ENCODE measurements around the gene SPDEF. TPM values are rescaled to one million over a fixed set of nuclear protein-coding genes. Genes with fewer than 3 reads are reported as not detected.

Gene SPDEF
- total and polyA plus RNA-seq, 10 of the 15 experiments (the other 5 are each of a cell fraction or from before 2014, with no cell fraction given) = not detected

GRCh38 chr6:34526992-34527728, 29.0 kb downstream of the SPDEF start (continued):
- no peak for TF ChIP-seq SREBF1 (IDR thresholded peaks at IDR 0.05; ENCODE audit: low read length)
- TF ChIP-seq ATF7 (IDR thresholded peaks at IDR 0.05; ENCODE audit: low read depth) = no peak
- TF ChIP-seq HDGF (IDR thresholded peaks at IDR 0.05) = peak; percentile 82
- no peak for TF ChIP-seq HDAC6 (IDR thresholded peaks at IDR 0.05; ENCODE audit: unreplicated experiment)
- TF ChIP-seq CEBPZ (IDR thresholded peaks at IDR 0.05; ENCODE audit: low read depth, low read length) = no peak
- TF ChIP-seq PAX8 (IDR thresholded peaks at IDR 0.05) = no peak
- peak; percentile 61; the same call in 1 of the 2 replicates for TF ChIP-seq SMARCA5 (IDR thresholded peaks at IDR 0.05)
- no peak for TF ChIP-seq ZBED1 (IDR thresholded peaks at IDR 0.05; ENCODE audit: borderline replicate concordance)
- no peak for TF ChIP-seq SP1 (IDR thresholded peaks at IDR 0.05; ENCODE audit: low read depth, low read length)
- TF ChIP-seq STAT3 (IDR thresholded peaks at IDR 0.05; ENCODE audit: low read depth, low read length) = no peak
- TF ChIP-seq NFIC (IDR thresholded peaks at IDR 0.05; ENCODE audit: low read depth, low read length) = no peak
- no peak for TF ChIP-seq ATF3 (IDR thresholded peaks at IDR 0.05; ENCODE audit: borderline replicate concordance, extremely low read depth, low read depth, low read length)
- TF ChIP-seq SKIL (IDR thresholded peaks at IDR 0.05; ENCODE audit: low read depth, poor library complexity, severe bottlenecking) = no peak
- peak; percentile 37; the same call in 1 of the 2 replicates for TF ChIP-seq CREM (IDR thresholded peaks at IDR 0.05; ENCODE audit: low read depth)
- TF ChIP-seq ZNF622 (IDR thresholded peaks at IDR 0.05) = no peak
- TF ChIP-seq RB1 (IDR thresholded peaks at IDR 0.05; ENCODE audit: borderline replicate concordance) = peak; percentile 76; the same call in 1 of the 2 replicates
- no peak for TF ChIP-seq PBX3 (IDR thresholded peaks at IDR 0.05; ENCODE audit: insufficient replicate concordance, low read depth, low read length)
- TF ChIP-seq NR2F1 (conservative IDR thresholded peaks at IDR 0.05) = 0 out of 2 replicates have a peak, but pooled peaks have one; percentile 39
- no peak for TF ChIP-seq ZNF207 (IDR thresholded peaks at IDR 0.05; ENCODE audit: borderline replicate concordance)
- no peak for TF ChIP-seq ZNF687 (IDR thresholded peaks at IDR 0.05)

Measured in GM12878 (cell line).